SU-DHL-6 (cell line): ENCODE results near the gene CCDC107.

Source experiments
- H2AFZ ChIP-seq: fragments of 200-600 bp; sonication (generic); 2 replicates; pipeline ENCODE4 v1.6.1; 2014; ENCODE audit warnings: low read depth, mild to moderate bottlenecking, moderate library complexity, mixed read lengths, antibody characterized with exemption, low read length; ENCODE audit not compliant: severe bottlenecking
- H3F3A ChIP-seq: fragments of 200-600 bp; shearing (Covaris generic); 2 replicates; pipeline ENCODE4 v1.6.0; 2016; ENCODE audit warnings: antibody characterized with exemption, mild to moderate bottlenecking; ENCODE audit not compliant: insufficient read depth
- H3K27ac ChIP-seq: fragments of 200-600 bp; sonication (generic); 2 replicates; pipeline ENCODE4 v1.5.1; 2016; ENCODE audit warnings: low read depth, mild to moderate bottlenecking, low read length, moderate library complexity, mixed read lengths
- H3K27me3 ChIP-seq: fragments of 200-600 bp; sonication (generic), shearing (Covaris generic); 2 replicates; pipeline ENCODE4 v1.6.0; 2014; ENCODE audit warnings: mild to moderate bottlenecking, low read length
- H3K36me3 ChIP-seq: fragments of 200-600 bp; sonication (generic); 2 replicates; pipeline ENCODE4 v1.6.1; 2014; ENCODE audit warnings: mild to moderate bottlenecking, low read length, mixed read lengths
- H3K4me2 ChIP-seq: fragments of 300-600, 200-600 bp; shearing (Covaris generic), sonication (generic); 2 replicates; pipeline ENCODE4 v1.6.0; 2014; ENCODE audit warnings: low read length, low read depth, mild to moderate bottlenecking; ENCODE audit not compliant: poor library complexity, severe bottlenecking
- H3K4me3 ChIP-seq: fragments of 200-600 bp; sonication (generic); 2 replicates; pipeline ENCODE4 v1.5.1; 2014; ENCODE audit warnings: antibody characterized with exemption, low read length, mild to moderate bottlenecking, mixed read lengths; ENCODE audit not compliant: insufficient read depth, poor library complexity, severe bottlenecking
- H3K79me2 ChIP-seq: fragments of 200-600 bp; sonication (generic); 2 replicates; pipeline ENCODE4 v1.6.1; 2014; ENCODE audit warnings: mild to moderate bottlenecking, low read length, moderate library complexity; ENCODE audit not compliant: insufficient read depth
- H3K9ac ChIP-seq: fragments of 200-600 bp; sonication (generic); 2 replicates; pipeline ENCODE4 v1.7.0; 2014; ENCODE audit warnings: mild to moderate bottlenecking, low read length
- H3K9me2 ChIP-seq: fragments of 200-600 bp; sonication (generic); replicated peaks from 2 replicates; pipeline ENCODE4 v1.6.1; 2014; ENCODE audit warnings: low read length; ENCODE audit not compliant: insufficient read depth
- H3K9me3 ChIP-seq: fragments of 200-600 bp; sonication (generic); 2 replicates; pipeline ENCODE4 v1.6.1; 2014; ENCODE audit warnings: low read length, mixed read lengths; ENCODE audit not compliant: insufficient read depth
- H4K20me1 ChIP-seq: fragments of 200-600 bp; sonication (generic); 2 replicates; pipeline ENCODE4 v1.6.1; 2014; ENCODE audit warnings: low read depth, mild to moderate bottlenecking, antibody characterized with exemption, low read length, moderate library complexity, mixed read lengths
- EZH2phosphoT487 ChIP-seq: fragments of 200-600 bp; sonication (generic), shearing (Covaris generic); conservative IDR thresholded peaks from 2 replicates; pipeline ENCODE4 v1.6.1; 2018; ENCODE audit warnings: mild to moderate bottlenecking, antibody characterized with exemption, low read length, moderate library complexity, mixed read lengths
- TF ChIP-seq, protein P1 (sequence below): fragments of 200-600 bp; sonication (generic); IDR thresholded peaks from one replicate; pipeline ENCODE4 v1.5.1; 2017; ENCODE audit warnings: antibody characterized with exemption, mild to moderate bottlenecking, low read length, moderate library complexity; ENCODE audit not compliant: insufficient read depth, poor library complexity, severe bottlenecking

CCDC107 gene

DNA sequence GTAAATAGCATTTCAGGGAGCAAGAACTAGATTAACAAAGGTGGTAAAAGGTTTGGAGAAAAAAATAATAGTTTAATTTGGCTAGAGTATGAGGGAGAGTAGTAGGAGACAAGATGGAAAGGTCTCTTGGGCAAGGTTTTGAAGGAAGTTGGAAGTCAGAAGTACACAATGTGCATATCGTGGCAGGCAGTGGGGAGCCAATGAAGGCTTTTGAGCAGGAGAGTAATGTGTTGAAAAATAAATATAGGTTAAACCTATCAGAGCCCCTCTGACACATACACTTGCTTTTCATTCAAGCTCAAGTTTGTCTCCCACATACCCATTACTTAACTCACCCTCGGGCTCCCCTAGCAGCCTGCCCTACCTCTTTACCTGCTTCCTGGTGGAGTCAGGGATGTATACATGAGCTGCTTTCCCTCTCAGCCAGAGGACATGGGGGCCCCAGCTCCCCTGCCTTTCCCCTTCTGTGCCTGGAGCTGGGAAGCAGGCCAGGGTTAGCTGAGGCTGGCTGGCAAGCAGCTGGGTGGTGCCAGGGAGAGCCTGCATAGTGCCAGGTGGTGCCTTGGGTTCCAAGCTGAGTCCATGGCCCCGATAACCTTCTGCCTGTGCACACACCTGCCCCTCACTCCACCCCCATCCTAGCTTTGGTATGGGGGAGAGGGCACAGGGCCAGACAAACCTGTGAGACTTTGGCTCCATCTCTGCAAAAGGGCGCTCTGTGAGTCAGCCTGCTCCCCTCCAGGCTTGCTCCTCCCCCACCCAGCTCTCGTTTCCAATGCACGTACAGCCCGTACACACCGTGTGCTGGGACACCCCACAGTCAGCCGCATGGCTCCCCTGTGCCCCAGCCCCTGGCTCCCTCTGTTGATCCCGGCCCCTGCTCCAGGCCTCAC lies 15.3 kb downstream of the CCDC107 start, which contains the start of gene CA9:
CA9 (plus strand) TSS at position 797 of the 893 bp plus-strand sequence; CDS start at position 829, 32 bp downstream.
- H3K4me3 ChIP-seq: no peak within 1 kb of the TSS
- H3K27ac ChIP-seq: no peak within 1 kb of the TSS
- no peak for TF ChIP-seq EZH2phosphoT487
- TF ChIP-seq, protein P1, sequence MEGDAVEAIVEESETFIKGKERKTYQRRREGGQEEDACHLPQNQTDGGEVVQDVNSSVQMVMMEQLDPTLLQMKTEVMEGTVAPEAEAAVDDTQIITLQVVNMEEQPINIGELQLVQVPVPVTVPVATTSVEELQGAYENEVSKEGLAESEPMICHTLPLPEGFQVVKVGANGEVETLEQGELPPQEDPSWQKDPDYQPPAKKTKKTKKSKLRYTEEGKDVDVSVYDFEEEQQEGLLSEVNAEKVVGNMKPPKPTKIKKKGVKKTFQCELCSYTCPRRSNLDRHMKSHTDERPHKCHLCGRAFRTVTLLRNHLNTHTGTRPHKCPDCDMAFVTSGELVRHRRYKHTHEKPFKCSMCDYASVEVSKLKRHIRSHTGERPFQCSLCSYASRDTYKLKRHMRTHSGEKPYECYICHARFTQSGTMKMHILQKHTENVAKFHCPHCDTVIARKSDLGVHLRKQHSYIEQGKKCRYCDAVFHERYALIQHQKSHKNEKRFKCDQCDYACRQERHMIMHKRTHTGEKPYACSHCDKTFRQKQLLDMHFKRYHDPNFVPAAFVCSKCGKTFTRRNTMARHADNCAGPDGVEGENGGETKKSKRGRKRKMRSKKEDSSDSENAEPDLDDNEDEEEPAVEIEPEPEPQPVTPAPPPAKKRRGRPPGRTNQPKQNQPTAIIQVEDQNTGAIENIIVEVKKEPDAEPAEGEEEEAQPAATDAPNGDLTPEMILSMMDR: no peak
- H3K9me2 ChIP-seq: no peaks in the 10 kb centered on the region
- H3K36me3 ChIP-seq: no peaks in the 10 kb centered on the region
- no peak within 1 kb of the TSS for H3K9ac ChIP-seq
- no peak within 1 kb of the TSS for H2AFZ ChIP-seq
- no peak within 1 kb of the TSS for H3K4me2 ChIP-seq
- H3K27me3 ChIP-seq: no peaks in the 10 kb centered on the region
- H3K79me2 ChIP-seq: no peaks in the 10 kb centered on the region
- no peaks in the 10 kb centered on the region for H3K9me3 ChIP-seq
- H4K20me1 ChIP-seq: no peaks in the 10 kb centered on the region
- H3F3A ChIP-seq: no peaks in the 10 kb centered on the region

DNA sequence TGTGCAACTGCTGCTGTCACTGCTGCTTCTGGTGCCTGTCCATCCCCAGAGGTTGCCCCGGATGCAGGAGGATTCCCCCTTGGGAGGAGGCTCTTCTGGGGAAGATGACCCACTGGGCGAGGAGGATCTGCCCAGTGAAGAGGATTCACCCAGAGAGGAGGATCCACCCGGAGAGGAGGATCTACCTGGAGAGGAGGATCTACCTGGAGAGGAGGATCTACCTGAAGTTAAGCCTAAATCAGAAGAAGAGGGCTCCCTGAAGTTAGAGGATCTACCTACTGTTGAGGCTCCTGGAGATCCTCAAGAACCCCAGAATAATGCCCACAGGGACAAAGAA lies 15.9 kb downstream of the CCDC107 start:
- H3F3A ChIP-seq: no peaks in the 10 kb centered on the region
- no peaks in the 10 kb centered on the region for H3K9me3 ChIP-seq
- no peak overlapping the region for H3K27ac ChIP-seq
- no peak overlapping the region for H3K4me3 ChIP-seq
- no peaks in the 10 kb centered on the region for H3K36me3 ChIP-seq
- H3K9me2 ChIP-seq: no peaks in the 10 kb centered on the region
- TF ChIP-seq EZH2phosphoT487: no peak
- TF ChIP-seq, protein P1: no peak
- H4K20me1 ChIP-seq: no peaks in the 10 kb centered on the region
- H3K27me3 ChIP-seq: no peaks in the 10 kb centered on the region
- H3K9ac ChIP-seq: no peak overlapping the region
- H3K4me2 ChIP-seq: no peak overlapping the region
- no peaks in the 10 kb centered on the region for H3K79me2 ChIP-seq
- no peak overlapping the region for H2AFZ ChIP-seq

DNA sequence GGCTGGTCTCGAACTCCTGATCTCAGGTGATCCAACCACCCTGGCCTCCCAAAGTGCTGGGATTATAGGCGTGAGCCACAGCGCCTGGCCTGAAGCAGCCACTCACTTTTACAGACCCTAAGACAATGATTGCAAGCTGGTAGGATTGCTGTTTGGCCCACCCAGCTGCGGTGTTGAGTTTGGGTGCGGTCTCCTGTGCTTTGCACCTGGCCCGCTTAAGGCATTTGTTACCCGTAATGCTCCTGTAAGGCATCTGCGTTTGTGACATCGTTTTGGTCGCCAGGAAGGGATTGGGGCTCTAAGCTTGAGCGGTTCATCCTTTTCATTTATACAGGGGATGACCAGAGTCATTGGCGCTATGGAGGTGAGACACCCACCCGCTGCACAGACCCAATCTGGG lies 17.1 kb downstream of the CCDC107 start:
- Histone ChIP-seq H3F3A (no peaks in the 10 kb centered on the region), H2AFZ (no peak overlapping the region), H3K27ac (no peak overlapping the region), H3K9me2 (no peaks in the 10 kb centered on the region), H3K27me3 (no peaks in the 10 kb centered on the region), H3K9me3 (no peaks in the 10 kb centered on the region), H3K79me2 (no peaks in the 10 kb centered on the region), H3K9ac (no peak overlapping the region), H3K4me2 (no peak overlapping the region), H4K20me1 (no peaks in the 10 kb centered on the region), H3K4me3 (no peak overlapping the region), H3K36me3 (no peaks in the 10 kb centered on the region)
- no peak for TF ChIP-seq EZH2phosphoT487
- TF ChIP-seq, protein P1: no peak
